Hepatocyte (in vitro differentiated cells): ENCODE measurements around the gene GRM4. TPM values are rescaled to one million over a fixed set of nuclear protein-coding genes. Genes with fewer than 3 reads are reported as not detected.
A peak's percentile ranks its signal among the peaks of the same experiment; 100 is the strongest.

Experiments used
- DNase-seq: peaks from one replicate; pipeline ENCODE4 v3.0.0-alpha.2; 2016; ENCODE audit warnings: low spot score
- H2AFZ ChIP-seq: fragments of 200-600 bp; sonication (generic); 2 replicates; pipeline ENCODE4 v1.6.0; 2016; ENCODE audit warnings: antibody characterized with exemption, mild to moderate bottlenecking
- H3K27ac ChIP-seq: fragments of 200-600 bp; sonication (generic); 2 replicates; pipeline ENCODE4 v1.5.1; 2016; ENCODE audit warnings: mild to moderate bottlenecking
- H3K27me3 ChIP-seq: fragments of 200-600 bp; sonication (generic); 2 replicates; pipeline ENCODE4 v1.6.1; 2016
- H3K36me3 ChIP-seq: fragments of 200-600 bp; sonication (generic); replicated peaks from 2 replicates; pipeline ENCODE4 v1.5.1; 2016; ENCODE audit warnings: low read depth; ENCODE audit not compliant: insufficient read depth
- H3K4me1 ChIP-seq: fragments of 200-600 bp; sonication (generic); 2 replicates; pipeline ENCODE4 v1.5.1; 2016; ENCODE audit warnings: mild to moderate bottlenecking, moderate library complexity; ENCODE audit not compliant: insufficient read depth
- H3K4me2 ChIP-seq: fragments of 200-600 bp; sonication (generic); 2 replicates; pipeline ENCODE4 v1.6.0; 2016
- H3K4me3 ChIP-seq: fragments of 200-600 bp; sonication (generic); 2 replicates; pipeline ENCODE4 v1.5.1; 2016; ENCODE audit warnings: mild to moderate bottlenecking
- H3K79me2 ChIP-seq: fragments of 200-600 bp; sonication (generic); 2 replicates; pipeline ENCODE4 v1.6.0; 2017; ENCODE audit warnings: mild to moderate bottlenecking
- H3K9me2 ChIP-seq: fragments of 200-600 bp; sonication (generic); replicated peaks from 2 replicates; pipeline ENCODE4 v1.6.0; 2017; ENCODE audit warnings: mild to moderate bottlenecking; ENCODE audit not compliant: insufficient read depth
- H3K9me3 ChIP-seq: fragments of 200-600 bp; sonication (generic); 2 replicates; pipeline ENCODE4 v1.5.1; 2016; ENCODE audit warnings: low read depth, mild to moderate bottlenecking
- H4K20me1 ChIP-seq: fragments of 200-600 bp; sonication (generic); 2 replicates; pipeline ENCODE4 v1.6.0; 2016; ENCODE audit warnings: mild to moderate bottlenecking; ENCODE audit not compliant: insufficient read depth, poor library complexity, severe bottlenecking
- CTCF ChIP-seq: fragments of 200-600 bp; sonication (generic); IDR thresholded peaks from 2 replicates; pipeline ENCODE4 v1.5.1; 2016; ENCODE audit warnings: antibody characterized with exemption, mild to moderate bottlenecking; ENCODE audit not compliant: poor library complexity
- EZH2 ChIP-seq: fragments of 200-600 bp; sonication (generic); IDR thresholded peaks from 2 replicates; pipeline ENCODE4 v1.6.1; 2016; ENCODE audit warnings: antibody characterized with exemption, mild to moderate bottlenecking, borderline replicate concordance
- EZH2phosphoT487 ChIP-seq: fragments of 200-600 bp; sonication (generic); IDR thresholded peaks from one replicate; pipeline ENCODE4 v1.6.1; 2018; ENCODE audit warnings: antibody characterized with exemption, mild to moderate bottlenecking, low read depth, moderate library complexity; ENCODE audit not compliant: unreplicated experiment, severe bottlenecking
- WGBS: methylation state at CpG from one replicate; pipeline ENCODE4 v1.1.6; 2016; ENCODE audit warnings: low lambda C conversion rate; ENCODE audit errors: missing lambda C conversion rate; 5-methylcytosine and 5-hydroxymethylcytosine counted together
- polyA plus RNA-seq: library from polyadenylated mRNA; unstranded; fragments of >200 nt; fragmentation: Nextera tagmentation; extraction: Ambion mirVana; gene quantifications from 2 replicates; pipeline ENCODE4 v1.2.1, GENCODE V29; 2016
- total RNA-seq: library from RNA; depleted of rRNA; stranded (reverse); fragments of >200 nt; gene quantifications from 2 replicates; pipeline ENCODE4 v1.2.3, GENCODE V29; 2014

Gene GRM4
- total and polyA plus RNA-seq, 2 experiments from 2014 or later = 0.03 TPM; not detected in 1

- Histone ChIP-seq H3K79me2 (no peaks in the 10 kb centered on the region), H3K4me3 (no peak overlapping the region), H2AFZ (no peak overlapping the region), H3K27ac (no peak overlapping the region), H3K9me3 (no peaks in the 10 kb centered on the region), H3K36me3 (no peaks in the 10 kb centered on the region), H3K27me3 (no peaks in the 10 kb centered on the region), H3K4me2 (no peak overlapping the region), H3K9me2 (no peaks in the 10 kb centered on the region), H4K20me1 (no peaks in the 10 kb centered on the region), H3K4me1 (no peaks in the 10 kb centered on the region)
- TF ChIP-seq EZH2phosphoT487 (no peak), CTCF (no peak), EZH2 (no peak)
- 92% methylated on average over 18 of the region's 18 CpGs for WGBS
- DNase-seq = no peak
Observed at GRCh38 chr6:34028691-34029360, 117.1 kb downstream of the GRM4 start.

GRCh38 chr6:34027939-34028441 is 117.9 kb downstream of the GRM4 start:
- no peak overlapping the region for H3K4me2 ChIP-seq
- no peaks in the 10 kb centered on the region for H3K27me3 ChIP-seq
- TF ChIP-seq EZH2phosphoT487 (no peak), EZH2 (no peak), CTCF (no peak)
- H3K4me1 ChIP-seq = no peaks in the 10 kb centered on the region
- H3K9me2 ChIP-seq = no peaks in the 10 kb centered on the region
- WGBS = 96% methylated on average over 23 of the region's 31 CpGs
- no peak overlapping the region for H3K4me3 ChIP-seq
- no peaks in the 10 kb centered on the region for H3K79me2 ChIP-seq
- no peak overlapping the region for H2AFZ ChIP-seq
- no peaks in the 10 kb centered on the region for H4K20me1 ChIP-seq
- H3K36me3 ChIP-seq = no peaks in the 10 kb centered on the region
- no peaks in the 10 kb centered on the region for H3K9me3 ChIP-seq
- H3K27ac ChIP-seq = no peak overlapping the region
- DNase-seq = no peak

- Histone ChIP-seq H3K36me3 (no peaks in the 10 kb centered on the region), H3K27ac (no peak overlapping the region), H3K27me3 (no peaks in the 10 kb centered on the region), H3K79me2 (no peaks in the 10 kb centered on the region), H3K9me3 (no peaks in the 10 kb centered on the region), H3K4me1 (no peaks in the 10 kb centered on the region), H3K4me3 (no peak overlapping the region), H3K4me2 (no peak overlapping the region), H2AFZ (no peak overlapping the region), H3K9me2 (no peaks in the 10 kb centered on the region), H4K20me1 (no peaks in the 10 kb centered on the region)
- WGBS = 68% methylated on average over 17 of the region's 17 CpGs
- DNase-seq = peak; percentile 64
- TF ChIP-seq CTCF (peak; percentile 73), EZH2phosphoT487 (no peak)
Observed at GRCh38 chr6:34027445-34027936, 118.4 kb downstream of the GRM4 start.
